ENCODE data around the gene NKAIN2. TPM values are rescaled to one million over a fixed set of nuclear protein-coding genes. Genes with fewer than 3 reads are reported as not detected.
"Not testable (repeated sequence)": the region's sequence is repeated elsewhere in the genome, so short reads cannot be mapped to it uniquely, and the experiment has no call there.

NKAIN2 gene
- total RNA-seq, 4 donors from 2014 or later: 0.31 to 0.58 (median 0.39) TPM; not detected in 1

DNA sequence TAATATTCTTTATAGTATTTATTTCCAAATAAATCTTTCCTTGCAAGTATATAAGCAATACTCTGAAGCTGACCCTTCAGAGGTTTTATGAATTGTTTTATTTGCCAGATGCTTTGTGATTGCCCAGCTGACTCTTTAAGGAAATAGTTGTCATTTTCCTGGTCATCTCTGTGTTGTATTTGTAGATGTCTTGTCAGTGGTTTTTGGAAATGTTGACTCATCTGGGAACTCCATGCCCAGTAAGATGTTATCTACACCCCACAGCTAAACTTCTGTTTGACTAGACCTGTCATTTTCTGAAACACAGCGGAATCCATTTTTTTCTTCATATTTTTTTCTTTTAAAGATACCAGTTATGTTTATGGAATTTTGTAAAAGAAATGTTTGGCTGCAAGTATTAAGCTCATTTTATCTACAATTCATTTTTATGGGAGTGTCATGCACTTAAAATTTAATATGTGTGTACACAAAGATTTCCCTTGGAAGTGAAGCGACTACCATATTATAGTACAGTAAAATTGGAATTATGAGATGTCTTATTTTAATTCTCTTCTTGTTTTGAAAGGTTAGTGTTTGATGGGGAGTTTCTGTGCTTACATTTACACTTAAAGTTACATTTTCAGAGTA, 491.0 kb downstream of the NKAIN2 start:
- no peaks in the 10 kb centered on the region for H3K36me3 ChIP-seq
- TF ChIP-seq CTCF (IDR thresholded peaks at IDR 0.05 in 4 of 5, conservative IDR thresholded peaks at IDR 0.05 in 1 of 5): no peak
- TF ChIP-seq POLR2A (IDR thresholded peaks at IDR 0.05): no peak

DNA sequence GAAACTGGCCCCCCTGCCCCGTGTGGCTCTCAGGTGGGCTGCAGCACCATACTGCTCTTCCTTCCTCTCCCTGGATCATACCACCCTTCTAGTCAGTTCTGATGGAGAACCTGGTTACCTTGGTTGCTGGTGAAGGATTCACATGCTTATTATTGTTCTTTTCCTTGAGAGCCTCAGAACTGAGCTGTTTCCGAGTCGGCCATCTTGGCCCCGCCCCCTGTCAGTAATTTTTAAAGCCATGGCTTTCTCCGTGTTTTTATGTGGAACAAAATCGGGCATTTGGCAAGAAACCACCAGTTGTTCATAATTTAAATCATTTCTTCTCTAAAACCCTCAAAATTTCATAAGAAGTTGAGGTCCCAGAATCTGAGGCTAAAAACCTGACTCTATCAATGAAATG, 493.8 kb downstream of the NKAIN2 start:
- Histone ChIP-seq H3K4me3 (no peak overlapping the region), H3K36me3 (no peaks in the 10 kb centered on the region), H3K27ac (no peak overlapping the region), H3K4me1 (no peaks in the 10 kb centered on the region), H3K27me3 (no peaks in the 10 kb centered on the region), H3K9me3 (no peaks in the 10 kb centered on the region)
- no peak for DNase-seq
- in situ Hi-C loops (cut with MboI; ENCODE audit: low sequenced_read_pairs in 4 of 4): no loop called here
- TF ChIP-seq POLR2A (IDR thresholded peaks at IDR 0.05) (no peak), CTCF (IDR thresholded peaks at IDR 0.05 in 4 of 5, conservative IDR thresholded peaks at IDR 0.05 in 1 of 5) (no peak)
- no peak for ATAC-seq
- intact Hi-C loops (cut with DNase I; ENCODE audit: low total_unique reads): no loop called here

More for the DNA sequence above, 491.0 kb downstream of the NKAIN2 start:
- in situ Hi-C loops (cut with MboI; ENCODE audit: low sequenced_read_pairs in 4 of 4): no loop called here
- no peaks in the 10 kb centered on the region for H3K27me3 ChIP-seq
- DNase-seq: no peak
- H3K27ac ChIP-seq: no peak overlapping the region
- no peak overlapping the region for H3K4me3 ChIP-seq
- ATAC-seq: no peak
- intact Hi-C loops (cut with DNase I; ENCODE audit: low total_unique reads): no loop called here
- H3K9me3 ChIP-seq: no peaks in the 10 kb centered on the region
- H3K4me1 ChIP-seq: no peaks in the 10 kb centered on the region

GRCh38 chr6:124298730-124299129, 495.1 kb downstream of the NKAIN2 start:
- ATAC-seq: no peak
- Histone ChIP-seq H3K27me3 (no peaks in the 10 kb centered on the region), H3K4me3 (no peak overlapping the region), H3K27ac (no peak overlapping the region), H3K4me1 (no peaks in the 10 kb centered on the region), H3K36me3 (no peaks in the 10 kb centered on the region), H3K9me3 (no peaks in the 10 kb centered on the region)
- intact Hi-C loops (cut with DNase I; ENCODE audit: low total_unique reads) (no loop called here), in situ Hi-C loops (cut with MboI; ENCODE audit: low sequenced_read_pairs in 4 of 4) (no loop called here)
- TF ChIP-seq CTCF (IDR thresholded peaks at IDR 0.05 in 4 of 5, conservative IDR thresholded peaks at IDR 0.05 in 1 of 5) (no peak), POLR2A (IDR thresholded peaks at IDR 0.05) (no peak)
- no peak for DNase-seq

DNA sequence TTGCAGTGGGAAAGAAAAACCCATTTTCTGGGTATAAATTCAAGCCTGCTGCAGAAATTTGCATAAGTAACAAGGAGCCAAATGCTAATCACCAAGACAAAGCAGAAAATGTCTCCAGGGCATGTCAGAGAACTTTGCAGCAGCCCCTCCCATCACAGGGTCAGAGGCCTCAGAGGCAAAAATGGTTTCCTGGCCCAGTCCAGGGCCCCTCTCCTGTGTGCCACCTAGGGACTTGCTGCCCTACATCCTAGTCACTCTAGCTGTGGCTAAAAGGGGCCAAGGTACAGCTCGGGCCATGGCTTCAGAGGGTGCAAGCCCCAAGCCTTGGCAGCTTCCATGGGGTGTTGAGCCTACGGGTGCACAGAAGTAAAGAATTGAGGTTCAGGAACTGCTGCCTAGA, 497.2 kb downstream of the NKAIN2 start:
- in situ Hi-C loops (cut with MboI; ENCODE audit: low sequenced_read_pairs in 4 of 4): not testable (repeated sequence)

DNA sequence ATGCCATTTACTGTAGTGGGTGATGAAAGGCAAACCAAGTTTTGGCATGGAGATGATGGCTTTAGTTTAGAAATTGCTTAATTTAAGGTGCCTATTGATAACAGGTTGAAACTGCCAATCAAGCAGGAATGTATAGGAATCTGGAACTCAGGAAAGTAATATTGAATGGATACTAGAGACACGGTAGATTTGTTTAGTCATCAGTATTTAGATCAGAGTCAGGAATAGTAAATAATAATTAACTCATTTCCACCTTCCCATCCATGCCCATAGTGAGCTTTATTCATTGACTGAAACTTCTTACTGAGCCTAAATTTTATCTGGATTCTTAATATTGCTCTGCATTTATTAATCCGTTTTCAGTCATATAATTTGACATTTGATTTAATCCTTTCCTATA, 500.3 kb downstream of the NKAIN2 start:
- no peaks in the 10 kb centered on the region for H3K4me1 ChIP-seq
- H3K4me3 ChIP-seq: no peak overlapping the region
- in situ Hi-C loops (cut with MboI; ENCODE audit: low sequenced_read_pairs in 4 of 4): no loop called here

More for the DNA sequence above, 497.2 kb downstream of the NKAIN2 start:
- H3K27ac ChIP-seq; H3K4me1 ChIP-seq; H3K4me3 ChIP-seq; H3K9me3 ChIP-seq; H3K27me3 ChIP-seq; ATAC-seq; intact Hi-C loops (cut with DNase I; ENCODE audit: low total_unique reads); DNase-seq; H3K36me3 ChIP-seq: not testable (repeated sequence)

More for the DNA sequence above, 500.3 kb downstream of the NKAIN2 start:
- no peaks in the 10 kb centered on the region for H3K9me3 ChIP-seq
- ATAC-seq (no peak), DNase-seq (no peak)
- no peaks in the 10 kb centered on the region for H3K36me3 ChIP-seq
- no peak for TF ChIP-seq POLR2A (IDR thresholded peaks at IDR 0.05)
- no peak for TF ChIP-seq CTCF (IDR thresholded peaks at IDR 0.05 in 4 of 5, conservative IDR thresholded peaks at IDR 0.05 in 1 of 5)
- no peak overlapping the region for H3K27ac ChIP-seq
- no peaks in the 10 kb centered on the region for H3K27me3 ChIP-seq
- intact Hi-C loops (cut with DNase I; ENCODE audit: low total_unique reads): no loop called here
